CD4-positive, alpha-beta T cell treated with Interferon alpha-2 for 1 hour (primary cell): ENCODE data around the gene IGFN1.

Source experiments
- DNase-seq, 2 donors: peaks; one replicate each; pipeline ENCODE4 v3.0.0-alpha.2; 2020 to 2022

Gene IGFN1

GRCh38 chr1:201186192-201186591 is 4.4 kb upstream of the IGFN1 start:
- DNase-seq = no peak

- no peak for DNase-seq
Observed at GRCh38 chr1:201189085-201189484, 1.5 kb upstream of the IGFN1 start.

GRCh38 chr1:201190005-201190404 is 619 bp upstream of the IGFN1 start:
- no peak for DNase-seq

GRCh38 chr1:201191653-201192260 is 1.1 kb downstream of the IGFN1 start:
- no peak for DNase-seq

- no peak for DNase-seq
Observed at GRCh38 chr1:201192261-201192788, 1.7 kb downstream of the IGFN1 start.

GRCh38 chr1:201194046-201194445 is 3.4 kb downstream of the IGFN1 start:
- no peak for DNase-seq

- no peak for DNase-seq
Observed at GRCh38 chr1:201198598-201198997, 8.0 kb downstream of the IGFN1 start.

GRCh38 chr1:201205036-201205435 is 14.4 kb downstream of the IGFN1 start:
- DNase-seq = no peak

- DNase-seq = no peak
Observed at GRCh38 chr1:201206176-201206575, 15.6 kb downstream of the IGFN1 start.

GRCh38 chr1:201207046-201207445 is 16.4 kb downstream of the IGFN1 start:
- DNase-seq = no peak

GRCh38 chr1:201208236-201208635 is 17.6 kb downstream of the IGFN1 start:
- no peak for DNase-seq

- no peak for DNase-seq
Observed at GRCh38 chr1:201212056-201212455, 21.4 kb downstream of the IGFN1 start.

GRCh38 chr1:201212461-201213055 is 21.9 kb downstream of the IGFN1 start:
- DNase-seq = no peak

- DNase-seq = no peak
Observed at GRCh38 chr1:201213106-201213770, 22.6 kb downstream of the IGFN1 start.

- DNase-seq = no peak
Observed at GRCh38 chr1:201213926-201214325, 23.3 kb downstream of the IGFN1 start.

GRCh38 chr1:201214461-201214860 is 23.8 kb downstream of the IGFN1 start:
- no peak for DNase-seq

GRCh38 chr1:201214886-201215285 is 24.3 kb downstream of the IGFN1 start:
- DNase-seq = no peak

GRCh38 chr1:201215531-201216357 is 25.1 kb downstream of the IGFN1 start:
- no peak for DNase-seq

GRCh38 chr1:201216395-201217085 is 25.9 kb downstream of the IGFN1 start:
- no peak for DNase-seq

GRCh38 chr1:201217146-201217545 is 26.5 kb downstream of the IGFN1 start:
- DNase-seq = no peak

- DNase-seq = no peak
Observed at GRCh38 chr1:201217851-201218250, 27.2 kb downstream of the IGFN1 start.

GRCh38 chr1:201218409-201218808 is 27.8 kb downstream of the IGFN1 start:
- DNase-seq = no peak
